Hepatocyte (in vitro differentiated cells): Measurements from ENCODE around the gene RBPMS2. TPM values are rescaled to one million over a fixed set of nuclear protein-coding genes. Genes with fewer than 3 reads are reported as not detected.

ENCODE experiments used
- DNase-seq: peaks from one replicate; pipeline ENCODE4 v3.0.0-alpha.2; 2016; ENCODE audit warnings: low spot score
- H2AFZ ChIP-seq: fragments of 200-600 bp; sonication (generic); 2 replicates; pipeline ENCODE4 v1.6.0; 2016; ENCODE audit warnings: antibody characterized with exemption, mild to moderate bottlenecking
- H3K27ac ChIP-seq: fragments of 200-600 bp; sonication (generic); 2 replicates; pipeline ENCODE4 v1.5.1; 2016; ENCODE audit warnings: mild to moderate bottlenecking
- H3K27me3 ChIP-seq: fragments of 200-600 bp; sonication (generic); 2 replicates; pipeline ENCODE4 v1.6.1; 2016
- H3K36me3 ChIP-seq: fragments of 200-600 bp; sonication (generic); replicated peaks from 2 replicates; pipeline ENCODE4 v1.5.1; 2016; ENCODE audit warnings: low read depth; ENCODE audit not compliant: insufficient read depth
- H3K4me1 ChIP-seq: fragments of 200-600 bp; sonication (generic); 2 replicates; pipeline ENCODE4 v1.5.1; 2016; ENCODE audit warnings: mild to moderate bottlenecking, moderate library complexity; ENCODE audit not compliant: insufficient read depth
- H3K4me2 ChIP-seq: fragments of 200-600 bp; sonication (generic); 2 replicates; pipeline ENCODE4 v1.6.0; 2016
- H3K4me3 ChIP-seq: fragments of 200-600 bp; sonication (generic); 2 replicates; pipeline ENCODE4 v1.5.1; 2016; ENCODE audit warnings: mild to moderate bottlenecking
- H3K79me2 ChIP-seq: fragments of 200-600 bp; sonication (generic); 2 replicates; pipeline ENCODE4 v1.6.0; 2017; ENCODE audit warnings: mild to moderate bottlenecking
- H3K9me2 ChIP-seq: fragments of 200-600 bp; sonication (generic); replicated peaks from 2 replicates; pipeline ENCODE4 v1.6.0; 2017; ENCODE audit warnings: mild to moderate bottlenecking; ENCODE audit not compliant: insufficient read depth
- H3K9me3 ChIP-seq: fragments of 200-600 bp; sonication (generic); 2 replicates; pipeline ENCODE4 v1.5.1; 2016; ENCODE audit warnings: low read depth, mild to moderate bottlenecking
- H4K20me1 ChIP-seq: fragments of 200-600 bp; sonication (generic); 2 replicates; pipeline ENCODE4 v1.6.0; 2016; ENCODE audit warnings: mild to moderate bottlenecking; ENCODE audit not compliant: insufficient read depth, poor library complexity, severe bottlenecking
- CTCF ChIP-seq: fragments of 200-600 bp; sonication (generic); IDR thresholded peaks from 2 replicates; pipeline ENCODE4 v1.5.1; 2016; ENCODE audit warnings: antibody characterized with exemption, mild to moderate bottlenecking; ENCODE audit not compliant: poor library complexity
- EZH2 ChIP-seq: fragments of 200-600 bp; sonication (generic); IDR thresholded peaks from 2 replicates; pipeline ENCODE4 v1.6.1; 2016; ENCODE audit warnings: antibody characterized with exemption, mild to moderate bottlenecking, borderline replicate concordance
- EZH2phosphoT487 ChIP-seq: fragments of 200-600 bp; sonication (generic); IDR thresholded peaks from one replicate; pipeline ENCODE4 v1.6.1; 2018; ENCODE audit warnings: antibody characterized with exemption, mild to moderate bottlenecking, low read depth, moderate library complexity; ENCODE audit not compliant: unreplicated experiment, severe bottlenecking
- WGBS: methylation state at CpG from one replicate; pipeline ENCODE4 v1.1.6; 2016; ENCODE audit warnings: low lambda C conversion rate; ENCODE audit errors: missing lambda C conversion rate; 5-methylcytosine and 5-hydroxymethylcytosine counted together
- polyA plus RNA-seq: library from polyadenylated mRNA; unstranded; fragments of >200 nt; fragmentation: Nextera tagmentation; extraction: Ambion mirVana; gene quantifications from 2 replicates; pipeline ENCODE4 v1.2.1, GENCODE V29; 2016
- total RNA-seq: library from RNA; depleted of rRNA; stranded (reverse); fragments of >200 nt; gene quantifications from 2 replicates; pipeline ENCODE4 v1.2.3, GENCODE V29; 2014

Gene RBPMS2
- total and polyA plus RNA-seq, 2 experiments from 2014 or later = 0.27 to 18.0 TPM

- H3K4me3 ChIP-seq = no peak overlapping the region
- no peaks in the 10 kb centered on the region for H3K9me2 ChIP-seq
- WGBS = 92% methylated on average over 6 of the region's 6 CpGs
- no peaks in the 10 kb centered on the region for H4K20me1 ChIP-seq
- no peak for DNase-seq
- no peaks in the 10 kb centered on the region for H3K9me3 ChIP-seq
- no peak overlapping the region for H3K4me2 ChIP-seq
- TF ChIP-seq CTCF (no peak), EZH2phosphoT487 (no peak), EZH2 (no peak)
- H3K36me3 ChIP-seq = no peaks in the 10 kb centered on the region
- no peak overlapping the region for H2AFZ ChIP-seq
- H3K4me1 ChIP-seq = no peaks in the 10 kb centered on the region
- H3K27me3 ChIP-seq = no peaks in the 10 kb centered on the region
- no peak overlapping the region for H3K27ac ChIP-seq
- H3K79me2 ChIP-seq = no peaks in the 10 kb centered on the region
These were observed 61.8 kb downstream of the RBPMS2 start for GRCh38 chr15:64713592-64713991.

GRCh38 chr15:64712353-64712752, 63.0 kb downstream of the RBPMS2 start:
- Histone ChIP-seq H2AFZ (no peak overlapping the region), H3K27ac (no peak overlapping the region), H3K4me1 (no peaks in the 10 kb centered on the region), H3K4me3 (no peak overlapping the region), H3K9me2 (no peaks in the 10 kb centered on the region), H3K9me3 (no peaks in the 10 kb centered on the region), H3K79me2 (no peaks in the 10 kb centered on the region), H4K20me1 (no peaks in the 10 kb centered on the region), H3K4me2 (no peak overlapping the region), H3K27me3 (no peaks in the 10 kb centered on the region), H3K36me3 (no peaks in the 10 kb centered on the region)
- TF ChIP-seq EZH2 = no peak
- TF ChIP-seq EZH2phosphoT487 = no peak
- TF ChIP-seq CTCF = no peak
- no peak for DNase-seq
- 98% methylated on average over 2 of the region's 2 CpGs for whole genome bisulfite sequencing

- WGBS = 93% methylated on average over 7 of the region's 7 CpGs
- Histone ChIP-seq H2AFZ (no peak overlapping the region), H3K9me2 (no peaks in the 10 kb centered on the region), H3K4me2 (no peak overlapping the region), H3K4me3 (no peak overlapping the region), H3K9me3 (no peaks in the 10 kb centered on the region), H3K4me1 (no peaks in the 10 kb centered on the region), H4K20me1 (no peaks in the 10 kb centered on the region), H3K79me2 (no peaks in the 10 kb centered on the region), H3K27ac (no peak overlapping the region), H3K27me3 (no peaks in the 10 kb centered on the region), H3K36me3 (no peaks in the 10 kb centered on the region)
- DNase-seq = no peak
- TF ChIP-seq CTCF = no peak
- no peak for TF ChIP-seq EZH2
- no peak for TF ChIP-seq EZH2phosphoT487
These were observed 64.5 kb downstream of the RBPMS2 start for GRCh38 chr15:64710676-64711428.
